ENCODE measurements around the gene DSTYK. TPM values are rescaled to one million over a fixed set of nuclear protein-coding genes. Genes with fewer than 3 reads are reported as not detected.

The DSTYK gene
- total RNA-seq, 4 donors from 2014 or later, result 12.9 to 21.1 (median 17.5) TPM

- Histone ChIP-seq H3K27ac (no peak overlapping the region), H3K27me3 (no peaks in the 10 kb centered on the region), H3K4me1 (no peaks in the 10 kb centered on the region), H3K9me3 (no peaks in the 10 kb centered on the region), H3K4me3 (replicated peaks in 1 of 3) (no peak overlapping the region), H3K36me3 (no peaks in the 10 kb centered on the region)
- 57 to 64% methylated on average over 2 of the region's 2 CpGs for WGBS, 2 donors
- intact Hi-C loops (cut with DNase I), result loop anchor here (5.0 kb wide), 1 partner anchor 37 kb away; no protein-coding TSS in a partner anchor
- TF ChIP-seq CTCF (IDR thresholded peaks at IDR 0.05) (no peak), POLR2A (IDR thresholded peaks at IDR 0.05) (no peak)
- DNase-seq, result no peak
These were observed 8.9 kb upstream of the DSTYK start for GRCh38 chr1:205220421-205220820.

GRCh38 chr1:205217418-205217817, 5.9 kb upstream of the DSTYK start:
- H3K4me3 ChIP-seq (replicated peaks in 1 of 3), result no peak overlapping the region
- H3K9me3 ChIP-seq, result no peaks in the 10 kb centered on the region
- WGBS, 2 donors, result 77 to 92% methylated on average over 3 of the region's 3 CpGs
- no peaks in the 10 kb centered on the region for H3K36me3 ChIP-seq
- no peak for DNase-seq
- no peak for TF ChIP-seq CTCF (IDR thresholded peaks at IDR 0.05)
- TF ChIP-seq POLR2A (IDR thresholded peaks at IDR 0.05), result no peak
- H3K27me3 ChIP-seq, result no peaks in the 10 kb centered on the region
- intact Hi-C loops (cut with DNase I), result no loop called here
- H3K27ac ChIP-seq, result no peak overlapping the region
- no peaks in the 10 kb centered on the region for H3K4me1 ChIP-seq

- no peak for DNase-seq
- TF ChIP-seq POLR2A (IDR thresholded peaks at IDR 0.05), result no peak
- no peak for TF ChIP-seq CTCF (IDR thresholded peaks at IDR 0.05)
- Histone ChIP-seq H3K36me3 (no peaks in the 10 kb centered on the region), H3K27ac (no peak overlapping the region), H3K4me3 (replicated peaks in 1 of 3) (no peak overlapping the region), H3K27me3 (no peaks in the 10 kb centered on the region), H3K9me3 (no peaks in the 10 kb centered on the region), H3K4me1 (peaks cover 0 to 3% of the 10 kb centered on the region in 2 donors)
- intact Hi-C loops (cut with DNase I), result no loop called here
- 81 to 89% methylated on average over 4 of the region's 4 CpGs for WGBS, 2 donors
These were observed 5.1 kb upstream of the DSTYK start for GRCh38 chr1:205216588-205216987.

DNA sequence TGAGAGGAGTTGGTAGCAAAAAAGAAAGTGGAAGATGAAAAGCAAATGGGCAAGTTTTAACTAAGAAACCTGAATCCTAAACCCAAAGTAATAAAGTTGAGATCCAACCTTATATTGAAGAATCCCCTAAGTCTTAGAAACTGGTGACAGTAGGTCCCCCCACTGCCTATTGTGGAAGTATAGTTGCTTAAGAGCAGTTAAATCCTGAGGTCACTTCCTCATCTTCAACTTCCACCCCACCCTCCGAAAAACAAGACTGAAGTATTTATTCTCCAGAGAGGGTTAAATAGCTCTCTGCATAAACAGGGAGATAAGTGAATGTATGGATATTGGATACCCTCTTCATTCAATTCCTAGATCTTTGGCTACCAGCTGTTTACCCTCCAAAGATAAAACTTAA, 3.3 kb upstream of the DSTYK start:
- Histone ChIP-seq H3K4me1 (peaks cover 9 to 10% of the 10 kb centered on the region in 2 donors), H3K27ac (no peak overlapping the region), H3K36me3 (no peaks in the 10 kb centered on the region), H3K9me3 (no peaks in the 10 kb centered on the region), H3K4me3 (replicated peaks in 1 of 3) (no peak overlapping the region), H3K27me3 (no peaks in the 10 kb centered on the region)
- WGBS, 2 donors, result 58 to 86% methylated on average over 1 of the region's 1 CpG
- no peak for DNase-seq
- intact Hi-C loops (cut with DNase I), result no loop called here
- TF ChIP-seq POLR2A (IDR thresholded peaks at IDR 0.05) (no peak), CTCF (IDR thresholded peaks at IDR 0.05) (no peak)

- Histone ChIP-seq H3K9me3 (no peaks in the 10 kb centered on the region), H3K27me3 (no peaks in the 10 kb centered on the region), H3K4me1 (peaks cover 10 to 14% of the 10 kb centered on the region in 2 donors), H3K36me3 (no peaks in the 10 kb centered on the region), H3K4me3 (replicated peaks in 1 of 3) (peak overlapping the region in 2 of 3 donors; percentile 73 to 90), H3K27ac (peak overlapping the region; percentile 83 to 92 (median 89))
- intact Hi-C loops (cut with DNase I), result no loop called here
- 40 to 43% methylated on average over 13 of the region's 13 CpGs for WGBS, 2 donors
- no peak for DNase-seq
- TF ChIP-seq POLR2A (IDR thresholded peaks at IDR 0.05) (no peak), CTCF (IDR thresholded peaks at IDR 0.05) (no peak)
These were observed 486 bp upstream of the DSTYK start for GRCh38 chr1:205211839-205212536.

All from thyroid gland (tissue), 4 donors.